ENCODE data around the gene RGMB. TPM values are rescaled to one million over a fixed set of nuclear protein-coding genes. Genes with fewer than 3 reads are reported as not detected.

The RGMB gene
- total RNA-seq, 1 donor from 2014 or later, result 11.0 TPM

- peak overlapping the region; percentile 76 for H3K4me3 Mint-ChIP-seq
- peaks cover 42% of the 10 kb centered on the region for H3K27me3 Mint-ChIP-seq (ENCODE audit: low read depth)
- H3K27ac Mint-ChIP-seq, result peak overlapping the region; percentile 9
- no peaks in the 10 kb centered on the region for H3K9me3 Mint-ChIP-seq
- DNase-seq (ENCODE audit: low spot score in 2 of 2, unreplicated experiment in 2 of 2), result no peak
- TF ChIP-seq, protein P1, sequence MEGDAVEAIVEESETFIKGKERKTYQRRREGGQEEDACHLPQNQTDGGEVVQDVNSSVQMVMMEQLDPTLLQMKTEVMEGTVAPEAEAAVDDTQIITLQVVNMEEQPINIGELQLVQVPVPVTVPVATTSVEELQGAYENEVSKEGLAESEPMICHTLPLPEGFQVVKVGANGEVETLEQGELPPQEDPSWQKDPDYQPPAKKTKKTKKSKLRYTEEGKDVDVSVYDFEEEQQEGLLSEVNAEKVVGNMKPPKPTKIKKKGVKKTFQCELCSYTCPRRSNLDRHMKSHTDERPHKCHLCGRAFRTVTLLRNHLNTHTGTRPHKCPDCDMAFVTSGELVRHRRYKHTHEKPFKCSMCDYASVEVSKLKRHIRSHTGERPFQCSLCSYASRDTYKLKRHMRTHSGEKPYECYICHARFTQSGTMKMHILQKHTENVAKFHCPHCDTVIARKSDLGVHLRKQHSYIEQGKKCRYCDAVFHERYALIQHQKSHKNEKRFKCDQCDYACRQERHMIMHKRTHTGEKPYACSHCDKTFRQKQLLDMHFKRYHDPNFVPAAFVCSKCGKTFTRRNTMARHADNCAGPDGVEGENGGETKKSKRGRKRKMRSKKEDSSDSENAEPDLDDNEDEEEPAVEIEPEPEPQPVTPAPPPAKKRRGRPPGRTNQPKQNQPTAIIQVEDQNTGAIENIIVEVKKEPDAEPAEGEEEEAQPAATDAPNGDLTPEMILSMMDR (IDR thresholded peaks at IDR 0.05; ENCODE audit: unreplicated experiment), result no peak
- H3K36me3 Mint-ChIP-seq, result no peaks in the 10 kb centered on the region
- peaks cover 43% of the 10 kb centered on the region for H3K4me1 Mint-ChIP-seq
These were observed 3.6 kb upstream of the RGMB start for GRCh38 chr5:98769959-98770208.

DNA sequence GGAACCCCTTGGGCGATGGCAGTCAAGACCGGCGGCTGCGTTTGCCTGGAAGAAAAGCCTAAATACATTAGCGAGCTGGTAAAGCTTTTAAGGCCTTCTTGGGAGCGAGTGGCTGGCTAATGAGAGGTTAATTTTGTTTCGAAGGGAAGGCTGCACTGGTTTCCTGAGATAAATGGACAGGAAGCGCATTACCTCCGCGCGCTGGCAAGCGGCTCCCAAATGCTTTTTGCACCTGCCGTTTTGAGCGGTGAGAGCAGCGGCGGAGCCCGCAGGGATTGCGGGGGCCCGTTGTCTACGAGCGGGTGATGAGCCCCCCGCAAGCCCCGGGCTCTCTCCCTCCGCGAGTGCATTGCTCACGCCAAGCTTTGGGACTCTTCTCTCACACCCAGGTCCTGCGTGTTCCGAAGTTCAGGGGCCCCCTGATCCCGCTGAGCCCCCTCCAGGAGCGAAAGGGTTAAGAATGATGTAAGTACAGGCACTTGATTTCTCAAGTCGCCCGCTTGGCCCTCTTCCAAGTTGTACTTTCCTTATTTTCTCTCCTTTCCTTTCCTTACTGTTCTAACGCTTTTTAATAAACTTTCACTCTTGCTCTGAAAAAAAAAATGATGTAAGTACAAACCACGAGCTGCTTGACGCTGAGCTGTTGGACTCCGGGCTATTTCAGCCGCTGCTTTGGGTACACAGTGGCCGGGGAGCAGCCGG lies 3.1 kb upstream of the RGMB start:
- DNase-seq (ENCODE audit: low spot score in 2 of 2, unreplicated experiment in 2 of 2), result peak in 1 of 2 experiments; percentile 43
- Mint-ChIP-seq H3K36me3 (no peaks in the 10 kb centered on the region), H3K27ac (peak overlapping the region; percentile 82), H3K4me3 (peak overlapping the region; percentile 76), H3K4me1 (peaks cover 48% of the 10 kb centered on the region), H3K27me3 (ENCODE audit: low read depth) (peaks cover 42% of the 10 kb centered on the region), H3K9me3 (no peaks in the 10 kb centered on the region)
- TF ChIP-seq, protein P1 (IDR thresholded peaks at IDR 0.05; ENCODE audit: unreplicated experiment), result no peak

GRCh38 chr5:98770911-98771322 lies 2.5 kb upstream of the RGMB start:
- no peak for DNase-seq (ENCODE audit: low spot score in 2 of 2, unreplicated experiment in 2 of 2)
- Mint-ChIP-seq H3K27ac (peak overlapping the region; percentile 82), H3K4me1 (peaks cover 54% of the 10 kb centered on the region), H3K36me3 (no peaks in the 10 kb centered on the region), H3K9me3 (no peaks in the 10 kb centered on the region), H3K4me3 (peak overlapping the region; percentile 76), H3K27me3 (ENCODE audit: low read depth) (peaks cover 42% of the 10 kb centered on the region)
- TF ChIP-seq, protein P1 (IDR thresholded peaks at IDR 0.05; ENCODE audit: unreplicated experiment), result no peak

GRCh38 chr5:98771382-98772109 lies 1.9 kb upstream of the RGMB start:
- Mint-ChIP-seq H3K4me1 (peaks cover 56% of the 10 kb centered on the region), H3K4me3 (peak overlapping the region; percentile 76), H3K36me3 (no peaks in the 10 kb centered on the region), H3K27ac (no peak overlapping the region), H3K9me3 (no peaks in the 10 kb centered on the region), H3K27me3 (ENCODE audit: low read depth) (peaks cover 42% of the 10 kb centered on the region)
- DNase-seq (ENCODE audit: low spot score in 2 of 2, unreplicated experiment in 2 of 2), result no peak
- TF ChIP-seq, protein P1 (IDR thresholded peaks at IDR 0.05; ENCODE audit: unreplicated experiment), result peak; percentile 83

- H3K27me3 Mint-ChIP-seq (ENCODE audit: low read depth), result peaks cover 40% of the 10 kb centered on the region
- DNase-seq (ENCODE audit: low spot score in 2 of 2, unreplicated experiment in 2 of 2), result no peak
- H3K4me1 Mint-ChIP-seq, result peaks cover 56% of the 10 kb centered on the region
- TF ChIP-seq, protein P1 (IDR thresholded peaks at IDR 0.05; ENCODE audit: unreplicated experiment), result no peak
- peak overlapping the region; percentile 76 for H3K4me3 Mint-ChIP-seq
- no peaks in the 10 kb centered on the region for H3K36me3 Mint-ChIP-seq
- no peaks in the 10 kb centered on the region for H3K9me3 Mint-ChIP-seq
- peak overlapping the region; percentile 94 for H3K27ac Mint-ChIP-seq
These were observed 849 bp upstream of the RGMB start for GRCh38 chr5:98772415-98773213.
